GM23338 (cell line): Measurements from ENCODE around the gene SLC39A13.

Source experiments
- CTCF ChIP-seq, 2 experiments: fragments of 200-600 bp in 1 of 2; sonication (generic) in 1 of 2; conservative IDR thresholded peaks; 2 replicates each; pipeline versions ENCODE4 v1.5.1 to v1.6.1; 2016 to 2017; ENCODE audit warnings: antibody characterized with exemption in 2 of 2, low read depth in 2 of 2, mild to moderate bottlenecking in 2 of 2, moderate library complexity in 1 of 2
- EZH2 ChIP-seq: fragments of 200-600 bp; sonication (generic); IDR thresholded peaks from one replicate; pipeline ENCODE4 v1.8.0; 2017; ENCODE audit warnings: antibody characterized with exemption, mild to moderate bottlenecking, low read depth; ENCODE audit not compliant: unreplicated experiment
- EZH2phosphoT487 ChIP-seq: fragments of 200-600 bp; sonication (generic); IDR thresholded peaks from one replicate; pipeline ENCODE4 v1.8.1; 2018; ENCODE audit warnings: antibody characterized with exemption; ENCODE audit not compliant: unreplicated experiment
- JUNB ChIP-seq: IDR thresholded peaks from one replicate; pipeline ENCODE4 v1.6.1; 2016; ENCODE audit warnings: antibody characterized with exemption; ENCODE audit not compliant: unreplicated experiment
- POLR2AphosphoS5 ChIP-seq: IDR thresholded peaks from 2 replicates; pipeline ENCODE4 v1.6.1; 2016; ENCODE audit warnings: antibody characterized with exemption, low read depth
- TF ChIP-seq, protein P1 (sequence below): IDR thresholded peaks from one replicate; pipeline ENCODE4 v1.6.1; 2018; ENCODE audit warnings: antibody characterized with exemption; ENCODE audit not compliant: unreplicated experiment

GRCh38 chr11:47395223-47396048, 13.0 kb upstream of the SLC39A13 start:
- TF ChIP-seq CTCF (conservative IDR thresholded peaks at IDR 0.05; ENCODE audit: low read depth in 2 of 2) (no peak), JUNB (no peak), POLR2AphosphoS5 (no peak), EZH2 (no peak), EZH2phosphoT487 (no peak)
- TF ChIP-seq, protein P1, sequence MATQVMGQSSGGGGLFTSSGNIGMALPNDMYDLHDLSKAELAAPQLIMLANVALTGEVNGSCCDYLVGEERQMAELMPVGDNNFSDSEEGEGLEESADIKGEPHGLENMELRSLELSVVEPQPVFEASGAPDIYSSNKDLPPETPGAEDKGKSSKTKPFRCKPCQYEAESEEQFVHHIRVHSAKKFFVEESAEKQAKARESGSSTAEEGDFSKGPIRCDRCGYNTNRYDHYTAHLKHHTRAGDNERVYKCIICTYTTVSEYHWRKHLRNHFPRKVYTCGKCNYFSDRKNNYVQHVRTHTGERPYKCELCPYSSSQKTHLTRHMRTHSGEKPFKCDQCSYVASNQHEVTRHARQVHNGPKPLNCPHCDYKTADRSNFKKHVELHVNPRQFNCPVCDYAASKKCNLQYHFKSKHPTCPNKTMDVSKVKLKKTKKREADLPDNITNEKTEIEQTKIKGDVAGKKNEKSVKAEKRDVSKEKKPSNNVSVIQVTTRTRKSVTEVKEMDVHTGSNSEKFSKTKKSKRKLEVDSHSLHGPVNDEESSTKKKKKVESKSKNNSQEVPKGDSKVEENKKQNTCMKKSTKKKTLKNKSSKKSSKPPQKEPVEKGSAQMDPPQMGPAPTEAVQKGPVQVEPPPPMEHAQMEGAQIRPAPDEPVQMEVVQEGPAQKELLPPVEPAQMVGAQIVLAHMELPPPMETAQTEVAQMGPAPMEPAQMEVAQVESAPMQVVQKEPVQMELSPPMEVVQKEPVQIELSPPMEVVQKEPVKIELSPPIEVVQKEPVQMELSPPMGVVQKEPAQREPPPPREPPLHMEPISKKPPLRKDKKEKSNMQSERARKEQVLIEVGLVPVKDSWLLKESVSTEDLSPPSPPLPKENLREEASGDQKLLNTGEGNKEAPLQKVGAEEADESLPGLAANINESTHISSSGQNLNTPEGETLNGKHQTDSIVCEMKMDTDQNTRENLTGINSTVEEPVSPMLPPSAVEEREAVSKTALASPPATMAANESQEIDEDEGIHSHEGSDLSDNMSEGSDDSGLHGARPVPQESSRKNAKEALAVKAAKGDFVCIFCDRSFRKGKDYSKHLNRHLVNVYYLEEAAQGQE: no peak
